ENCODE results near the gene CALN1. TPM values are rescaled to one million over a fixed set of nuclear protein-coding genes. Genes with fewer than 3 reads are reported as not detected.

CALN1 gene
- polyA plus RNA-seq, 6 donors from 2014 or later, result not detected

DNA sequence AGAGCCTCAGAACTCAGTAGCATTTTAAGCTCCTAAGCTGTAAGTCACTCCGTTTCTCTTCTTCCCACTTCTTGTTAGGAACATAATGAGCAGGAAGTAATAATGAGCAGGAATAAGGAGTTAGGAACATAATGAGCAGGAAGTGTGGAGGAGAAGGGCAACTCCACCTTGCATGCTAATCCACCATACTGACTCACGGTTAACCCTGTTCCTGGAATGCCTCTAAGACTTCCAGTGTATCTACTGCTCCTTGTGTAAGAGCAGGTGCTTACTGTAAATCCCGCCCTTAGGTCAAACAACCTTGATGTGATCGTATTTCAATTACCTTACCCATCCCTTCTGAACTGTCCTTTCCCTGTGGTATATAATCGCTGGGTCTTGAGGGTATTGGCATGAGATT is 528.7 kb downstream of the CALN1 start:
- DNase-seq, result no peak
- Mint-ChIP-seq H3K9me3 (peaks cover 3 to 34% (median 23%) of the 10 kb centered on the region in 7 donors), H3K36me3 (no peaks in the 10 kb centered on the region), H3K4me1 (no peaks in the 10 kb centered on the region), H3K4me3 (no peak overlapping the region), H3K27ac (no peak overlapping the region), H3K27me3 (peaks cover 0 to 4% (median 0%) of the 10 kb centered on the region in 3 donors)
- no peak for ATAC-seq (ENCODE audit: low read depth in 2 of 2)

DNA sequence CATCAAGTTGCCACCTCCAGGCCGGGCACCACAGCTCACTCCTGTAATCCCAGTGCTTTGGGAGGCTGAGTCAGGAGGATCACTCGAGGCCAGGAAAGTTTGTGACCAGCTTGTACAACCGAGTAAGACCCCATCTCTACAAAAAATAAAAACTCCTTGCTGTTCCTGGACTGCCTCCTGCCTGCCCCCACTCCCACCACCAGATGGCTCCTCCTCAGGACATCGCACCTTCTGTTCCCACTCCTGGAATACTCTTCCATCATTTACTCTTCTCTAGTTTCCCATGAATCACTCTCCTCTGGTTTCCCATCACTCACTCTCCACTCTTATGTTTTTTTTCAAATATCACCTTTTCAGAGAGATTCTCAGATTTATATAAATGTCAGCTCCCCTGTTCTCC is 540.7 kb downstream of the CALN1 start:
- Mint-ChIP-seq H3K4me3 (no peak overlapping the region), H3K36me3 (no peaks in the 10 kb centered on the region), H3K4me1 (no peaks in the 10 kb centered on the region), H3K27me3 (no peaks in the 10 kb centered on the region), H3K27ac (no peak overlapping the region), H3K9me3 (peaks cover 0 to 23% (median 9%) of the 10 kb centered on the region in 7 donors)
- ATAC-seq (ENCODE audit: low read depth in 2 of 2), result no peak
- DNase-seq, result no peak

DNA sequence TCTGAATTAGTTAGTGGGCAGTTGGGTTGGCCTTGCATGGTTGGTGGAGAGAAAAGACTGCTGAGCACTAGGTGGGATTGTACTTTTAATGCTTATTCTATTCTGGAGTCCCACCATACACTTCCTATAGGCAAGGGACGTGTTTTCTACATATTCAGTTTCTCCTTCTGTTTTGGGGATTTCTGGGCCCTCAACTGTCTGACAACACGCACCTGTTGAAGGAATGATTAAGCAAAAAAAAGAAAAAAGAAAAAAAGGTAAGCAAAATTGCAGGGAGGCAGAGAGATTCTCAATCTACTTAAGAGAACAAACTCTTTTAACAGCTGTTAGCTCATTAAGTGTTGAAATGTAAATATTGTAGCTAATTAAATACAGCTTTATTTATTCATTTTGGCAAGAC is 541.3 kb downstream of the CALN1 start:
- no peak for ATAC-seq (ENCODE audit: low read depth in 2 of 2)
- Mint-ChIP-seq H3K4me1 (no peaks in the 10 kb centered on the region), H3K36me3 (no peaks in the 10 kb centered on the region), H3K4me3 (no peak overlapping the region), H3K27ac (no peak overlapping the region), H3K27me3 (no peaks in the 10 kb centered on the region), H3K9me3 (peaks cover 0 to 16% (median 3%) of the 10 kb centered on the region in 7 donors)
- DNase-seq, result no peak

DNA sequence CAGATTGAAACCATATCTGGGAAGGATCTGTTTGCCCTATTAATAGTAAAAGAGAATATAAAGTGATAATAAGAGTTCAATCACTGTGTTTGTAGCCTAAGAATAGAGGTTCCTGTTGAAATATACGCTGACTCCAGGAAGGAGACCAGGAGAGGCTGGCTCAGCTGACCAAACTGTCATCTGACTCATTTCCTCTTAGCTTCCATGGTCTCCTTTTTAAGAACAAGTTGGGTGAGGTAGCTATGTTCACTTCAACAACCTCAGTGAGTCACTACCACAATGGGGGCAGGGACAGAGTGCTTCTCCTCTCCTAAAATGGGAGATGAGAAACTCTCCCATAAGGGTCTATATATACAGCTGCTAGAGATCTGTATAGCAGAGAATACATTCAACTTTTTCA is 543.3 kb downstream of the CALN1 start:
- no peak for DNase-seq
- no peaks in the 10 kb centered on the region for H3K4me1 Mint-ChIP-seq
- H3K27ac Mint-ChIP-seq, result no peak overlapping the region
- H3K9me3 Mint-ChIP-seq, result peaks cover 0 to 10% (median 2%) of the 10 kb centered on the region in 7 donors
- ATAC-seq (ENCODE audit: low read depth in 2 of 2), result no peak
- H3K4me3 Mint-ChIP-seq, result no peak overlapping the region
- H3K27me3 Mint-ChIP-seq, result peaks cover 0 to 5% (median 0%) of the 10 kb centered on the region in 3 donors
- no peaks in the 10 kb centered on the region for H3K36me3 Mint-ChIP-seq

DNA sequence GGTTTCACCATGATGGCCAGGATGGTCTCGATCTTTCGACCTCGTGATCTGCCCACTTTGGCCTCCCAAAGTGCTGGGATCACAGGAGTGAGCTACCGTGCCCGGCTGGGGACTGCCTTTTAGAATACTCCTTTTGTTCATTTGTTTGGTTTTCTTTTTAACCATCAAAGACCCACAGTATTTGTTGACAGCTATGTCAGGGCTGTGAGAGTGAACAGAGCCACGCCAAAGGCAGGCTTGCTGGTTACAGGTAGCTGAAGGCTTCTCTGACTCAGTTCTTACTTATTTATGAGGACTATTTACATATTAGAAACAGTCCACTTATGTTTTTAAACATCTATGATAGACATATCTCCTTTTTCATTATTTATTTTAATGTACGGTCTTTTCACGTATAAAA is 544.5 kb downstream of the CALN1 start:
- no peak for ATAC-seq (ENCODE audit: low read depth in 2 of 2)
- H3K27ac Mint-ChIP-seq, result no peak overlapping the region
- H3K4me1 Mint-ChIP-seq, result no peaks in the 10 kb centered on the region
- peaks cover 0 to 11% (median 2%) of the 10 kb centered on the region in 7 donors for H3K9me3 Mint-ChIP-seq
- H3K4me3 Mint-ChIP-seq, result no peak overlapping the region
- H3K27me3 Mint-ChIP-seq, result peaks cover 0 to 6% (median 0%) of the 10 kb centered on the region in 3 donors
- DNase-seq, result no peak
- no peaks in the 10 kb centered on the region for H3K36me3 Mint-ChIP-seq

DNA sequence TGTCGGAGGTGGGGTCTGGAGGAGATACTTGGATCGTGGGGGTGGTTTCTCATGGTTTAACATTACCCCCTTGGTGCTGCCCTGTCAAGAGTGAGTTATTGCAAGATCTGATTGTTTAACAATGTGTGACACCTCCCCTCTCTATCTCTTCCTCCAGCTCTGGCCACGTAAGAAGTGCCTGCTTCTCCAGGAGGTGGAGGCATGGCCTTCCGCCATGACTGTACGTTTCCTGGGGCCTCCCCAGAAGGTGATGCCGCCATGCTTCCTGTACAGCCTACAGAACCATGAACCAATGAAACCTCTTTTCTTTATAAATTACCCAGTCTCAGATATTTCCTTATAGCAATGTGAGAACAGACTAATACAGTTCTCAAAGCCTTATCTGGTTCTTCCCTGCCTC is 547.0 kb downstream of the CALN1 start:
- Mint-ChIP-seq H3K27ac (no peak overlapping the region), H3K36me3 (no peaks in the 10 kb centered on the region), H3K4me3 (no peak overlapping the region), H3K27me3 (peaks cover 0 to 15% (median 0%) of the 10 kb centered on the region in 3 donors), H3K4me1 (no peaks in the 10 kb centered on the region), H3K9me3 (peaks cover 0 to 16% (median 3%) of the 10 kb centered on the region in 7 donors)
- no peak for ATAC-seq (ENCODE audit: low read depth in 2 of 2)
- DNase-seq, result no peak

DNA sequence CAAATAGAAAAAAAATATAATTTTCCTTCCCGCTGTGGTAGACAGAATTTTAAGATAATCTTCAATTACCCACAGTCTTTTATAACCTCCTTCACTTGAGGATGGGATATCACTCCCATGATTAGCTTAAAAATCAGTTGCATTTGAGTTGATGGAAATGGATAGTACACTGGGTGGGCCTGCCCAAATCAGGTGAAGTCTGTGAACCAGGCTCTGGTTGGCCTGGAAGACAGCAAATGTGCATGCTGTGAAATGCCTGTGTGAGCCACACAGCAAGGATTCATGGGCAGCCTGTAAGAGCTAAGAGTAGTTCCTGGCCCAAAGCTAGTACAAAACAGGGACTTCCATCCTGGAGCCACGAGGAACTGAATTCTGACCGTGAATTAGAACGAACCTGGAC is 548.0 kb downstream of the CALN1 start:
- Mint-ChIP-seq H3K36me3 (no peaks in the 10 kb centered on the region), H3K9me3 (peaks cover 0 to 16% (median 3%) of the 10 kb centered on the region in 7 donors), H3K4me1 (no peaks in the 10 kb centered on the region), H3K4me3 (no peak overlapping the region), H3K27ac (no peak overlapping the region), H3K27me3 (peaks cover 0 to 15% (median 0%) of the 10 kb centered on the region in 3 donors)
- no peak for ATAC-seq (ENCODE audit: low read depth in 2 of 2)
- DNase-seq, result no peak

DNA sequence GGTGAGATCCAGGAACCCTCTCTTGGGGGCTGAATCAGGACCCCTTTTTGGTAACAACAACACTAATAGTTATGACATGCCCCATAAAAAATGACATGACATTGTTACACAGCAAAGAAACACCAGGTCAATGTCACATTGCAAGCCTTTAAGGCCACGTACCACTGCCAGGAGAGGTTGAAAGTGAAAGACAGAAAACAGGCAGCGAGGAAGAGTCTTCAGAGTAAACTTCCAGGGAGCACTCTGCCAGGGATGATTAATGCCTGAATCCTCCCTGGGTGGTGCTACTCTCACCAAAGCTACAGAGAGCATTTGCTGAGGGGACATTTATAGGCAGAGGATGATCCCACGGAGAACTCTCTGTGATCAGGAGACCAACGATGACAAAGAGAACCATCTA is 551.6 kb downstream of the CALN1 start:
- peaks cover 0 to 11% (median 2%) of the 10 kb centered on the region in 7 donors for H3K9me3 Mint-ChIP-seq
- H3K27ac Mint-ChIP-seq, result no peak overlapping the region
- DNase-seq (no peak), ATAC-seq (ENCODE audit: low read depth in 2 of 2) (no peak)
- H3K36me3 Mint-ChIP-seq, result no peaks in the 10 kb centered on the region
- H3K27me3 Mint-ChIP-seq, result peaks cover 0 to 15% (median 0%) of the 10 kb centered on the region in 3 donors
- no peaks in the 10 kb centered on the region for H3K4me1 Mint-ChIP-seq
- no peak overlapping the region for H3K4me3 Mint-ChIP-seq

DNA sequence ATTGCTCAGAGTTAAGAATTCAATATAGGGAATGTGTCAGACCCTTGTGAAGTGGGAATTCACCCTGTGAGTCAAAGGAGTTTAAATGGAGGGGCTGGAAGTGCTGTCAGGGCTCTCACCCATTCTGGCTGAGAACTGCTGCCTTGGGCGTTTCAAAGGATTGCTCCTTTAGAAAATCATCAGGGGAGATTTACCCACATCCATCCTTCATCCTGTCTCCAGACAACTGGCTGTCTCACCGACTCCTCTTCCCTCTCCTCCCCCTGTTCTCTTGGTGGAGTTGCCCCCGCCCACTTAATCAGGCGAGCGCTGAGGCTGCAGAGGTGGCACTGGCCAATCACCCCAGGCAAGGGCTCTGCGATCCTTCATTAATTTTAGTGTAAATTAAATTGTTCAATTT is 554.8 kb downstream of the CALN1 start:
- no peak overlapping the region for H3K4me3 Mint-ChIP-seq
- no peaks in the 10 kb centered on the region for H3K36me3 Mint-ChIP-seq
- H3K9me3 Mint-ChIP-seq, result peaks cover 0 to 6% (median 2%) of the 10 kb centered on the region in 7 donors
- no peak for ATAC-seq (ENCODE audit: low read depth in 2 of 2)
- no peaks in the 10 kb centered on the region for H3K4me1 Mint-ChIP-seq
- no peak overlapping the region for H3K27ac Mint-ChIP-seq
- no peak for DNase-seq
- H3K27me3 Mint-ChIP-seq, result peaks cover 0 to 6% (median 0%) of the 10 kb centered on the region in 3 donors

DNA sequence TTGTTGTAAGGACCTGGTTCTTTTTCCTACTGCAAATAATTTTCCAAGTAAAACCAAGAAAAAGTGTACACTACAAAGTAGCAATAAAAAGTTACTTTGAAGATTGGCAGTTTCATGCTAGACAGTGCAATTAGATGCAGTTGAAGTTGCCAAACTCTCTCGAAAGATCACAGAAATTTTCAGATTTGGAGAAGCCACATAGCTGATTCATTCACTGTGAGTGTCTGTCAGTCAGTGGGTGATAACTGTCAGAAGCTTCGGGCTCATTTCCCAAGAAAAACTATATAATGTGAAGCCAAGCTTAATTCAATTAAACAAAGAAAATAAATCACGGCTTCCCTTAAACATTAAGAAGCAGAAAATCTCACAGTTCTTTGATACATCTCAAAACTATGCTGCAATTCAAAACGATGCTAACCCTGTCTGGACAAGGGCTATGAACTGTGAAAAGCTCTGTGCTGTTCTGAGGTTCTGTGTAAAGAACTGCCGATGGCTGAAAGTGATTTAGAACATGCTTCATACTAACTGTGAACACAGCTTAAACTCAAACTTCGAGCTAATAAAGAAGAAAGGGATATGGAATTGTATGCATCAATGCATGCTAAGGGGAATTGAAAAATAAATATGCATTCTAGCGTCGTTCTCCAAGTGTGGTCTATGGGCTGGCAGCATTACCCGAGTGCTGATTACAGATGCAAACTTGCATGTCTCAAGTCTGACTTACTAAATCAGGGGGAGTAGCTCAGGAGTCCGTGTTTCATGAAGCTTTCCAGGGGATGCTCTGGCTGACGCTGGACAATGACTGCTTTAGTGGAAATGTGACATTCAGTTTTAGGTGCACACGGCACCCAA is 557.4 kb downstream of the CALN1 start:
- Mint-ChIP-seq H3K36me3 (no peaks in the 10 kb centered on the region), H3K4me1 (no peaks in the 10 kb centered on the region), H3K4me3 (no peak overlapping the region), H3K27ac (no peak overlapping the region), H3K9me3 (peaks cover 0 to 4% (median 0%) of the 10 kb centered on the region in 7 donors), H3K27me3 (no peaks in the 10 kb centered on the region)
- DNase-seq, result no peak
- no peak for ATAC-seq (ENCODE audit: low read depth in 2 of 2)

DNA sequence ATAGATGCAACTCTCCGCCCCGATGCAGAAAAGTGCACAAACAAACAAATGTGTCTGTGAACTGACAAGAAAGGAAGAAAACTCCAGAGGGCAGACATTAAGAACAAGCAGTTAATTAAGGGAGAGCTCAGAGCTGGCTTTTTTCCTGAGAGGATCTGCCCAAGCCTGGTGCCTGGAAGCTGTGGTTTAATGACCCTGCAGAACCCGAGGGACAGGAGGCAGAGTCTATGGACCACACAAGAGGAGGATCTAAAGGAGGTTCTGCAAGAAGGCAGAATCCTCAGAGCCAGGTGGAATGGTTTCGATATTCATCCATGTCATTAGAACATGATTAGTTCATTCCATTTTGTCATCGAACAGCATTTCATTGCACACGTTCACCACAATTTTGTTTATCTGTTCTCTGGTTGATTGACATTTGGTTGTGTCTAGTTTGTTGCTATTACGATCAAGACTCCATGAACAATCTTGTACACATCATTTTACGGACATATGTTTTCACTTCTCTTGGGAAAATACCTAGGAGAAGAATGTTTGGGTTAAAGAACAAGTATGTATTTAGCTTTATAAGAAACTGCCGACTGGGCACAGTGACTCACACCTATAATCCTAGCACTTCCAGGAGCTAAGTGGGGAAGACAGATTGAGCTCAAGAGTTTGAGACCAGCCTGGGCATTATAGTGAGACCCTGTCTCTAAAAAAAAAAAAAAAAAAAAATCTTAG is 560.2 kb downstream of the CALN1 start:
- Mint-ChIP-seq H3K4me3 (no peak overlapping the region), H3K9me3 (peaks cover 0 to 14% (median 11%) of the 10 kb centered on the region in 7 donors), H3K27me3 (no peaks in the 10 kb centered on the region), H3K4me1 (no peaks in the 10 kb centered on the region), H3K27ac (no peak overlapping the region), H3K36me3 (no peaks in the 10 kb centered on the region)
- DNase-seq (no peak), ATAC-seq (ENCODE audit: low read depth in 2 of 2) (no peak)

DNA sequence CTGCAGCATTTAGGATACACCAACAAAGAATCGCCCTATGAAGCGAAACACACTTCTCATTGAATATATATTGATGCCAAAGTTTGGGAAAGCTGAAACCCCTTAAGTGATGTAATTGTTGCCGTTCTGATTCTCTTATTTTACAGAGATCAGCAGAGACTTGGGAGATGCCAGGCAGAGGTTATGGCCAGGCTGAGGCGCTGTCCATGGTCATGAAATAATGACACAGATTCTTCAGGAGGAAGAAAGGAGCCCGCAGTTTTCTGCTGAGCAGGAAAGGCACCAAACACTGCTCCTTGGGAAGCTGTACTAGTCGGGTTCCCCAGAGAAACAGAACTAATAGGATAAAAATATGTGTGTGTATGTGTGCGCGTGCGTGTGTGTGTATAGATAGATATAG is 566.0 kb downstream of the CALN1 start:
- H3K27me3 Mint-ChIP-seq, result no peaks in the 10 kb centered on the region
- H3K9me3 Mint-ChIP-seq, result peaks cover 3 to 14% (median 11%) of the 10 kb centered on the region in 7 donors
- ATAC-seq (ENCODE audit: low read depth in 2 of 2), result no peak
- no peak overlapping the region for H3K4me3 Mint-ChIP-seq
- H3K36me3 Mint-ChIP-seq, result no peaks in the 10 kb centered on the region
- DNase-seq, result no peak
- H3K27ac Mint-ChIP-seq, result no peak overlapping the region
- no peaks in the 10 kb centered on the region for H3K4me1 Mint-ChIP-seq

DNA sequence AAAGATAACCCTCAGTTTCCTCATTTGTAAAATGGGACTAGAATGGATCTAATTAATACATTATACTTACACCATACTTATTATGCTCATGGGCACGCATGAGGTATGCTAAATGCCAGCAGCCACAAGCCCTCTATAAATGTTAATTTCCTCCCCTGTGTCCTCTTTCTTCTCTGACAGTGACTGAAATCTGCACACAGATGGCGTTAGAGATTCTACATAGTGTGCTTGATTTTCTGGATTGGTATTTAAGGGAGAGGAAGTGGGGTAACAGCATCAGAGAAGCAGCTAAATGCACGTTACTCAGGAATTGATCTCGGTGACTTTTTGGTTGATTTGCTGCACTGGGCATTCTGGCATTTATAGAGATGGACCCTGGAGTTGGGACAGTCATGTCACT is 568.5 kb downstream of the CALN1 start:
- no peaks in the 10 kb centered on the region for H3K27me3 Mint-ChIP-seq
- H3K4me3 Mint-ChIP-seq, result no peak overlapping the region
- H3K27ac Mint-ChIP-seq, result no peak overlapping the region
- no peaks in the 10 kb centered on the region for H3K36me3 Mint-ChIP-seq
- peaks cover 3 to 14% (median 11%) of the 10 kb centered on the region in 7 donors for H3K9me3 Mint-ChIP-seq
- no peaks in the 10 kb centered on the region for H3K4me1 Mint-ChIP-seq
- no peak for DNase-seq
- ATAC-seq (ENCODE audit: low read depth in 2 of 2), result no peak

DNA sequence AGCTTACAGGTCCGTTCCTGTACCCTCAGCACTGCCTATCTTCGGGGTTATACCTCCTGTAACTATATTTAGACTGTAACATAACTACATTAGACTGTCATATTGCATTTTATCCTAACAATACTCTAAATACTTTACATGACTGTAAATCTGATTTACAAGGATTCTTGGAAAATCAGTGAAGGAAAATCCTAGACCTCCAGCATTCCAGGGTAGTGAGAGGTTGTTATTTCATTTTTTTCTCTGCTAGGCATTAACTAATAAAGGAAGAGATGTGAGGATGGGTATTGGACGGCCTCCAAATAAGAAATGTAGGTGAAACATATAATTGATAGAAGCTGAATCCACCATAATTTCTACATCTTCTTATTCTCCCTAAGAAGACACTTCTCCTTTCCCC is 569.4 kb downstream of the CALN1 start:
- H3K27ac Mint-ChIP-seq, result no peak overlapping the region
- no peak overlapping the region for H3K4me3 Mint-ChIP-seq
- peaks cover 3 to 9% (median 4%) of the 10 kb centered on the region in 7 donors for H3K9me3 Mint-ChIP-seq
- ATAC-seq (ENCODE audit: low read depth in 2 of 2) (no peak), DNase-seq (no peak)
- H3K36me3 Mint-ChIP-seq, result no peaks in the 10 kb centered on the region
- no peaks in the 10 kb centered on the region for H3K27me3 Mint-ChIP-seq
- H3K4me1 Mint-ChIP-seq, result no peaks in the 10 kb centered on the region

Data from naive B cell (primary cell).